ENCODE data around the gene ZNF649.

DNA sequence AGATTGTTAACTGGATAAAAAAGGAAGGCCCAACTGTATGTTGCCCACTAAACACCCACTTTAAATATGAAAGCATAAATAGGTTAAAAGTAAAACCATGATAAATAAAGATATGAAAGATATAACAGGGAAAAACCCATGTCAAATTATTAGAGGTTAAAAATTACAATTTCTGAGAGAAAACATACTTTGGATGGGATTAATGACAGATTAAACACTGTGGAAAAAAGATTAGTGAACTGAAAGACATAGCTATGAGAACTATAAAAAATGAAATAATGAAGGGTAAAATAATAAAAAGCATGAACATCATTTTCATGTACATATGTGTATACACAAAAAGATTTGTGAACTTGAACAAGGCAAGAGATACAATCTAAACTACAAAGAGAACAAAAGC is 14.9 kb downstream of the ZNF649 start:
- TF ChIP-seq HCFC1 (IDR thresholded peaks at IDR 0.05; ENCODE audit: low read depth, low read length) (no peak), CEBPB (IDR thresholded peaks at IDR 0.05; ENCODE audit: borderline replicate concordance, low read depth, low read length) (no peak), RAD21 (CRISPR knock-in tag; IDR thresholded peaks at IDR 0.05) (no peak), MAZ (IDR thresholded peaks at IDR 0.05; ENCODE audit: borderline replicate concordance, low read depth, low read length) (no peak), MAZ (CRISPR knock-in tag; IDR thresholded peaks at IDR 0.05; ENCODE audit: low read depth) (no peak), ZNF543 (CRISPR knock-in tag; IDR thresholded peaks at IDR 0.05) (no peak)
- TF ChIP-seq, protein P1, sequence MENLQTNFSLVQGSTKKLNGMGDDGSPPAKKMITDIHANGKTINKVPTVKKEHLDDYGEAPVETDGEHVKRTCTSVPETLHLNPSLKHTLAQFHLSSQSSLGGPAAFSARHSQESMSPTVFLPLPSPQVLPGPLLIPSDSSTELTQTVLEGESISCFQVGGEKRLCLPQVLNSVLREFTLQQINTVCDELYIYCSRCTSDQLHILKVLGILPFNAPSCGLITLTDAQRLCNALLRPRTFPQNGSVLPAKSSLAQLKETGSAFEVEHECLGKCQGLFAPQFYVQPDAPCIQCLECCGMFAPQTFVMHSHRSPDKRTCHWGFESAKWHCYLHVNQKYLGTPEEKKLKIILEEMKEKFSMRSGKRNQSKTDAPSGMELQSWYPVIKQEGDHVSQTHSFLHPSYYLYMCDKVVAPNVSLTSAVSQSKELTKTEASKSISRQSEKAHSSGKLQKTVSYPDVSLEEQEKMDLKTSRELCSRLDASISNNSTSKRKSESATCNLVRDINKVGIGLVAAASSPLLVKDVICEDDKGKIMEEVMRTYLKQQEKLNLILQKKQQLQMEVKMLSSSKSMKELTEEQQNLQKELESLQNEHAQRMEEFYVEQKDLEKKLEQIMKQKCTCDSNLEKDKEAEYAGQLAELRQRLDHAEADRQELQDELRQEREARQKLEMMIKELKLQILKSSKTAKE (CRISPR knock-in tag; IDR thresholded peaks at IDR 0.05; ENCODE audit: borderline replicate concordance), result no peak
